IgD-negative memory B cell (primary cell): ENCODE measurements around the gene EYA4. TPM values are rescaled to one million over a fixed set of nuclear protein-coding genes. Genes with fewer than 3 reads are reported as not detected.

ENCODE experiments used
- H3K27ac Mint-ChIP-seq, 3 donors: one replicate each; pipeline ENCODE4 v1.8.0; 2020 to 2022; ENCODE audit warnings: mild to moderate bottlenecking in 3 of 3, mixed read lengths in 3 of 3, moderate library complexity in 1 of 3
- H3K27me3 Mint-ChIP-seq: one replicate; pipeline ENCODE4 v1.8.0; 2021; ENCODE audit warnings: mixed read lengths
- H3K36me3 Mint-ChIP-seq: one replicate; pipeline ENCODE4 v1.8.0; 2020; ENCODE audit warnings: mild to moderate bottlenecking, mixed read lengths
- H3K4me1 Mint-ChIP-seq, 3 donors: one replicate each; pipeline ENCODE4 v1.8.0; 2020 to 2022; ENCODE audit warnings: mixed read lengths in 3 of 3, mild to moderate bottlenecking in 1 of 3
- H3K4me3 Mint-ChIP-seq, 4 donors: one replicate each; pipeline ENCODE4 v1.8.0; 2020 to 2022; ENCODE audit warnings: mild to moderate bottlenecking in 4 of 4, mixed read lengths in 4 of 4, moderate library complexity in 3 of 4
- H3K9me3 Mint-ChIP-seq, 3 donors: one replicate each; pipeline ENCODE4 v1.8.0; 2020 to 2021; ENCODE audit warnings: mixed read lengths in 3 of 3, mild to moderate bottlenecking in 1 of 3
- polyA plus RNA-seq: library from polyadenylated mRNA; unstranded; fragments of 300-500 nt; fragmentation: Illumina TruSeq; gene quantifications from one replicate; pipeline ENCODE4 v1.2.3, GENCODE V29; 2021

The EYA4 gene
- polyA plus RNA-seq, 1 donor from 2014 or later, result not detected

GRCh38 chr6:133254552-133255228 is 13.5 kb downstream of the EYA4 start:
- Mint-ChIP-seq H3K9me3 (peaks cover 0 to 2% (median under 1%) of the 10 kb centered on the region in 3 donors), H3K27me3 (no peaks in the 10 kb centered on the region), H3K36me3 (no peaks in the 10 kb centered on the region), H3K4me1 (no peaks in the 10 kb centered on the region), H3K27ac (no peak overlapping the region), H3K4me3 (no peak overlapping the region)

DNA sequence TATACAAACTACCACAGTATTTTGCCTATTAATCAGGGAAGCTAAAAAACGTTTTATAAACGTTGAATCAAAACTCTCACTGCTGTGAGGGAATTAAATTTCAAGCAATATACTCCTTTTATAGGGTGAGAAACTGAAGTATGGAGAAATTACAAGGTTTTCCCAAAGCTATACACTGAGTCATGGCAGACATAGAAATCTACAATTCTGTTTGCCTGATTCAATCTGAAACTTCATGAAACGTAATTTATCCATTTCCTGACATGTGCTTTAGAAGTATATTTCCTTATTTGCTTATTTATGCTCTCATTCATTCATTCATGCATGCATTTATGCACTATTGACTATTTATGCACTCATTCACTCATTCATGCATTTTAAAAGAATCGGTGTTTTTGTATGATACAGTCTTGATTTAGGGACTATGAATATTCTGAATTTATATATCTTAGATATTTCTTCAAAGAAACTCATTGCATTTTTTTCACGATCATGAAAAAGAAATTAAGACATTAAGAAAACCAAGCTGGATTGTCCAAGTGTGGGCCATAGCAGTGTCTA is 16.5 kb downstream of the EYA4 start:
- Mint-ChIP-seq H3K4me1 (no peaks in the 10 kb centered on the region), H3K27me3 (no peaks in the 10 kb centered on the region), H3K4me3 (no peak overlapping the region), H3K9me3 (peaks cover 0 to 2% (median 0%) of the 10 kb centered on the region in 3 donors), H3K36me3 (no peaks in the 10 kb centered on the region), H3K27ac (no peak overlapping the region)

- Mint-ChIP-seq H3K27me3 (no peaks in the 10 kb centered on the region), H3K4me3 (no peak overlapping the region), H3K36me3 (no peaks in the 10 kb centered on the region), H3K4me1 (no peaks in the 10 kb centered on the region), H3K9me3 (peaks cover 0 to 2% (median 0%) of the 10 kb centered on the region in 3 donors), H3K27ac (no peak overlapping the region)
Observed at GRCh38 chr6:133259561-133259960, 18.4 kb downstream of the EYA4 start.

DNA sequence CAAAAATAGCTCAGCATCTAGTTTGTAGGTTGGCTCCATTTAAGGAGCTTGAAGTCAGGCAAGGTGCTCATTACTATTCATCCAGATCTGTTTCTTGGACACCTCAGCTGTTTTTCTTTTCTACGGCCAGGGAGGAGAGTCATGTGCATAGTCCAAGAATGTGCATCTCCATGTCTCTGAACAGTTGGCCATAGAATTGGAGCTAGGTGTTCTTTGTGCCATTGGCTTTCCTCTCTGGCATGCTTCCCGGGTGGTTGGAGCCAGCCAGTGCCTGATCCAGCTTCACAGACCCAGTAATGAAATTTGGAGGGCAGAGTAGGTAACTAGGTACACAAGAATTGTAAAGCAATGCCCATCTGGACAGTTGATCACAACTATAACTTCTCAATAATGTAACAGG is 21.6 kb downstream of the EYA4 start:
- Mint-ChIP-seq H3K27ac (peak overlapping the region in 1 of 3 donors; percentile 51), H3K9me3 (peaks cover 0 to 2% (median 0%) of the 10 kb centered on the region in 3 donors), H3K36me3 (no peaks in the 10 kb centered on the region), H3K4me1 (no peaks in the 10 kb centered on the region), H3K27me3 (no peaks in the 10 kb centered on the region), H3K4me3 (no peak overlapping the region)

DNA sequence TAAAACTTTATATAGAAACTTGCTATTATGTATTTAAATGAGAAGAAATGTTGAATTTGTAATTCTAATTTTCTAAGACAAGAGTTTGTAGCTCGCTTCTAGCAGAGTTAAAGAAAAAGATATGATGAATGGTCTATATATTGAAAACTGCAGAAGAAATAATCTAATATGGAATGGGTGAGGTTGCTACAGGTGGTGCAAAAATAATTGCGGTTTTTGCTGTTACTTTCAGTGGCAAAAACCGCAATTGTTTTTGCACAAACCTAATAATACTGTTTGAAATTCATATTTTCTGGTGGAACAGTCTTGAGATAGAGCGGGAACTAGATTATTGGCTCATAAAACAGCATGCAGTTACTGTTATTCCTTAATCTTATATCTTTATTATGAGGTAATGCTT is 23.9 kb downstream of the EYA4 start:
- no peaks in the 10 kb centered on the region for H3K27me3 Mint-ChIP-seq
- H3K36me3 Mint-ChIP-seq, result no peaks in the 10 kb centered on the region
- no peak overlapping the region for H3K4me3 Mint-ChIP-seq
- no peaks in the 10 kb centered on the region for H3K4me1 Mint-ChIP-seq
- no peaks in the 10 kb centered on the region for H3K9me3 Mint-ChIP-seq
- no peak overlapping the region for H3K27ac Mint-ChIP-seq

DNA sequence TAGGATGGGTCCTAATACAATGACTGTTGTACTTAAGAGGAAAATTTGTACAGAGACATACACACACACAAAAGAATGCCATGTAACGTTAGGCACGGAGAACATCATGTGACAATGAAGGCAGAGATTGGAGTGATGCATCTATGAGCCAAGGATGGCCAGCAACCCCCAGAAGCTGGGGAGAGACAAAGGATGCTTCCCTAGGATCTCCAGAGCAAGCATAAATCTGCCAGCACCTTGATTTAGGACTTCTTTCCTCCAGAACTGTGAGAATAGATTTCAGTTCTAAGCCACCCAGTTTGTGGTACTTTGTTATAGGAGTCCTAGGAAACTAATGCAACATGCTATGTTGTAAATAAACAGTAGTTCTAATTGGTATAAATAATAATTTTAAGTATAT is 25.0 kb downstream of the EYA4 start:
- Mint-ChIP-seq H3K36me3 (no peaks in the 10 kb centered on the region), H3K4me1 (no peaks in the 10 kb centered on the region)

GRCh38 chr6:133268621-133269020 is 27.5 kb downstream of the EYA4 start:
- Mint-ChIP-seq H3K36me3 (no peaks in the 10 kb centered on the region), H3K27ac (no peak overlapping the region), H3K4me3 (no peak overlapping the region), H3K27me3 (no peaks in the 10 kb centered on the region), H3K9me3 (peaks cover 0 to 1% (median 0%) of the 10 kb centered on the region in 3 donors), H3K4me1 (no peaks in the 10 kb centered on the region)

More for the DNA sequence above, 25.0 kb downstream of the EYA4 start:
- no peak overlapping the region for H3K27ac Mint-ChIP-seq
- no peaks in the 10 kb centered on the region for H3K9me3 Mint-ChIP-seq
- H3K4me3 Mint-ChIP-seq, result no peak overlapping the region
- no peaks in the 10 kb centered on the region for H3K27me3 Mint-ChIP-seq

GRCh38 chr6:133274813-133275212 is 33.7 kb downstream of the EYA4 start:
- Mint-ChIP-seq H3K27ac (no peak overlapping the region), H3K9me3 (peaks cover 0 to 1% (median 0%) of the 10 kb centered on the region in 3 donors), H3K4me3 (no peak overlapping the region), H3K27me3 (no peaks in the 10 kb centered on the region), H3K36me3 (no peaks in the 10 kb centered on the region), H3K4me1 (no peaks in the 10 kb centered on the region)

- H3K27me3 Mint-ChIP-seq, result no peaks in the 10 kb centered on the region
- peaks cover 0 to 1% (median 0%) of the 10 kb centered on the region in 3 donors for H3K9me3 Mint-ChIP-seq
- no peak overlapping the region for H3K4me3 Mint-ChIP-seq
- no peaks in the 10 kb centered on the region for H3K4me1 Mint-ChIP-seq
- H3K27ac Mint-ChIP-seq, result no peak overlapping the region
- no peaks in the 10 kb centered on the region for H3K36me3 Mint-ChIP-seq
Observed at GRCh38 chr6:133275213-133275612, 34.1 kb downstream of the EYA4 start.

GRCh38 chr6:133277228-133277899 is 36.2 kb downstream of the EYA4 start:
- no peak overlapping the region for H3K27ac Mint-ChIP-seq
- H3K4me3 Mint-ChIP-seq, result no peak overlapping the region
- H3K27me3 Mint-ChIP-seq, result peaks cover 1% of the 10 kb centered on the region
- H3K9me3 Mint-ChIP-seq, result peaks cover 0 to 1% (median 0%) of the 10 kb centered on the region in 3 donors
- H3K36me3 Mint-ChIP-seq, result no peaks in the 10 kb centered on the region
- no peaks in the 10 kb centered on the region for H3K4me1 Mint-ChIP-seq

- peaks cover 0 to 1% (median 0%) of the 10 kb centered on the region in 3 donors for H3K9me3 Mint-ChIP-seq
- no peak overlapping the region for H3K4me3 Mint-ChIP-seq
- no peak overlapping the region for H3K27ac Mint-ChIP-seq
- H3K4me1 Mint-ChIP-seq, result no peaks in the 10 kb centered on the region
- peaks cover 1% of the 10 kb centered on the region for H3K27me3 Mint-ChIP-seq
- no peaks in the 10 kb centered on the region for H3K36me3 Mint-ChIP-seq
Observed at GRCh38 chr6:133277900-133278545, 36.9 kb downstream of the EYA4 start.

DNA sequence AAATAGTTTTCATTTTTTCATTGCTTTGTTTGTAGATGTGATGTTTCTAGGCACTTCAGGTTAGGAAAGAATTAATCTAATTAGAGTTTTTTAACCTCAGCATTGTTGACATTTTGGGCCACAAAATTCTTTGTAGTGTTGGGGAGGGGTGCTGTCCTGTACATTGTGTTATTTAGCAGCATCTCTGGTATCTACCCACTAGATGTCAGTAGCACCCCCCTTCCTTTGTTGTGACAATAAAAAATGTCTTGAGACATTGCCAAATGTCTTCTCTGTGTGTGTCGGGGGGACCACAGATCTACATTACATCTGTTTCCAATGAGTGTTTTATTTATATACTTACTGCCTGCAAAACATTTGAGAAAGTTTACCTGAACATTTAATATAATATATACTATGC is 45.6 kb downstream of the EYA4 start:
- Mint-ChIP-seq H3K4me3 (no peak overlapping the region), H3K9me3 (peaks cover 0 to 3% (median 0%) of the 10 kb centered on the region in 3 donors), H3K36me3 (no peaks in the 10 kb centered on the region), H3K4me1 (peaks cover 0 to 3% (median 0%) of the 10 kb centered on the region in 3 donors), H3K27me3 (no peaks in the 10 kb centered on the region), H3K27ac (no peak overlapping the region)

GRCh38 chr6:133288662-133289061 is 47.5 kb downstream of the EYA4 start:
- Mint-ChIP-seq H3K9me3 (peaks cover 0 to 3% (median 0%) of the 10 kb centered on the region in 3 donors), H3K4me3 (no peak overlapping the region), H3K27ac (no peak overlapping the region), H3K27me3 (no peaks in the 10 kb centered on the region), H3K36me3 (no peaks in the 10 kb centered on the region), H3K4me1 (peaks cover 0 to 3% (median 0%) of the 10 kb centered on the region in 3 donors)

- Mint-ChIP-seq H3K36me3 (no peaks in the 10 kb centered on the region), H3K4me3 (no peak overlapping the region), H3K27ac (no peak overlapping the region), H3K4me1 (peaks cover 0 to 1% (median 0%) of the 10 kb centered on the region in 3 donors), H3K27me3 (no peaks in the 10 kb centered on the region), H3K9me3 (peaks cover 0 to 3% (median 0%) of the 10 kb centered on the region in 3 donors)
Observed at GRCh38 chr6:133289733-133290306, 48.7 kb downstream of the EYA4 start.

DNA sequence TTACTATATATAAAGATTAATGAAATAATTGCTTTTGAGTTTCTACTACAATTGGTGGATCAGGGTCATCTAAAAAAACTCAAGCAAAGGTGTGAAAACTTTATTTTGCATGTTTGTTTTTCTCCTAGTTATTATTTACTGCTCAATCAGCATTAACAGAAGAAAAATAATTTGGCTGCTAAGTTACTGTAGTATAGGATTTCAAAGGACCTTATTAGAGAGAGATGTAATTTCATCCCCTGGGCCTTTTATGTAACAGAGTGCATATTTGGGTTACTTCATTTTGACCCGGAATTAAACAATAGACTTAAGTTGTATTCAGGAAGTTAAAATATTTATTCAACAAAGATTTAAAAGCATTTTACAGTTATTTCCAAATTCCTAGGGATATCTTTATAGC is 49.8 kb downstream of the EYA4 start:
- Mint-ChIP-seq H3K4me3 (no peak overlapping the region), H3K4me1 (peaks cover 0 to 1% (median 0%) of the 10 kb centered on the region in 3 donors), H3K27me3 (no peaks in the 10 kb centered on the region), H3K9me3 (peaks cover 0 to 1% (median 0%) of the 10 kb centered on the region in 3 donors), H3K27ac (no peak overlapping the region), H3K36me3 (no peaks in the 10 kb centered on the region)
